Measurements from ENCODE around the gene PLA2G5. TPM values are rescaled to one million over a fixed set of nuclear protein-coding genes. Genes with fewer than 3 reads are reported as not detected.

The PLA2G5 gene
- total and polyA plus RNA-seq, 11 donors = 25.6 to 102 (median 43.9) TPM

GRCh38 chr1:20109223-20109856 is 39.3 kb downstream of the PLA2G5 start:
- peaks cover 0 to 5% (median 0%) of the 10 kb centered on the region in 9 donors for H3K27me3 ChIP-seq
- TF ChIP-seq POLR2A (IDR thresholded peaks at IDR 0.05) = no peak
- TF ChIP-seq CTCF (IDR thresholded peaks at IDR 0.05) = no peak
- DNase-seq = no peak
- H3K27ac ChIP-seq = no peak overlapping the region
- WGBS, 4 donors = 75 to 83% (median 80%) methylated on average over 1 to 4 of the region's 4 CpGs
- H3K4me3 ChIP-seq = no peak overlapping the region
- H3K9me3 ChIP-seq = no peaks in the 10 kb centered on the region
- H3K36me3 ChIP-seq = no peaks in the 10 kb centered on the region
- intact Hi-C loops (cut with DNase I) = loop anchor here in 4 of 10 donors (5.0 to 10.0 kb wide), 4 partner anchors 38 to 385 kb away; no protein-coding TSS in a partner anchor
- H3K4me1 ChIP-seq = peaks cover 0 to 9% (median 0%) of the 10 kb centered on the region in 12 donors
- no peak for ATAC-seq

- DNase-seq = peak in 1 of 5 donors; percentile 29
- TF ChIP-seq POLR2A (IDR thresholded peaks at IDR 0.05) = no peak
- no peak for TF ChIP-seq CTCF (IDR thresholded peaks at IDR 0.05)
- ATAC-seq = peak in 3 of 4 donors; percentile 19 to 70 (median 52)
Observed at GRCh38 chr1:20110679-20111078, 40.7 kb downstream of the PLA2G5 start.

GRCh38 chr1:20111452-20111851 is 41.5 kb downstream of the PLA2G5 start:
- peaks cover 0 to 9% (median 0%) of the 10 kb centered on the region in 12 donors for H3K4me1 ChIP-seq
- TF ChIP-seq CTCF (IDR thresholded peaks at IDR 0.05) (no peak), POLR2A (IDR thresholded peaks at IDR 0.05) (no peak)
- no peak overlapping the region for H3K27ac ChIP-seq
- intact Hi-C loops (cut with DNase I) = loop anchor here in 1 of 10 donors (2.0 kb wide), 1 partner anchor 49 kb away; no protein-coding TSS in a partner anchor
- no peak for ATAC-seq
- H3K27me3 ChIP-seq = peaks cover 0 to 11% (median 0%) of the 10 kb centered on the region in 9 donors
- no peak overlapping the region for H3K4me3 ChIP-seq
- no peaks in the 10 kb centered on the region for H3K36me3 ChIP-seq
- H3K9me3 ChIP-seq = no peaks in the 10 kb centered on the region
- DNase-seq = no peak
- 90 to 95% (median 95%) methylated on average over 5 of the region's 5 CpGs for WGBS, 4 donors

More at GRCh38 chr1:20110679-20111078, 40.7 kb downstream of the PLA2G5 start:
- Histone ChIP-seq H3K27ac (peak overlapping the region in 1 of 12 donors; percentile 63), H3K4me1 (peaks cover 0 to 9% (median 0%) of the 10 kb centered on the region in 12 donors), H3K36me3 (no peaks in the 10 kb centered on the region), H3K9me3 (no peaks in the 10 kb centered on the region), H3K4me3 (no peak overlapping the region), H3K27me3 (peaks cover 0 to 8% (median 0%) of the 10 kb centered on the region in 9 donors)
- WGBS, 4 donors = 59 to 74% (median 63%) methylated on average over 12 of the region's 12 CpGs
- intact Hi-C loops (cut with DNase I) = loop anchor here in 1 of 10 donors (2.0 kb wide), 1 partner anchor 50 kb away; no protein-coding TSS in a partner anchor

GRCh38 chr1:20112279-20113000 is 42.4 kb downstream of the PLA2G5 start:
- WGBS, 4 donors = 69 to 82% (median 81%) methylated on average over 3 of the region's 3 CpGs

More at GRCh38 chr1:20112279-20113000, 42.4 kb downstream of the PLA2G5 start:
- no peak overlapping the region for H3K4me3 ChIP-seq
- DNase-seq = no peak
- no peak for ATAC-seq
- peaks cover 0 to 11% (median 0%) of the 10 kb centered on the region in 9 donors for H3K27me3 ChIP-seq
- no peak for TF ChIP-seq CTCF (IDR thresholded peaks at IDR 0.05)
- TF ChIP-seq POLR2A (IDR thresholded peaks at IDR 0.05) = no peak
- no peaks in the 10 kb centered on the region for H3K36me3 ChIP-seq
- H3K9me3 ChIP-seq = no peaks in the 10 kb centered on the region
- H3K4me1 ChIP-seq = peaks cover 0 to 9% (median 0%) of the 10 kb centered on the region in 12 donors
- no peak overlapping the region for H3K27ac ChIP-seq
- intact Hi-C loops (cut with DNase I) = no loop called here
